Esophagus muscularis mucosa (tissue), 4 donors: ENCODE measurements around the gene ANP32B. TPM values are rescaled to one million over a fixed set of nuclear protein-coding genes. Genes with fewer than 3 reads are reported as not detected.
"Not testable (repeated sequence)": the region's sequence is repeated elsewhere in the genome, so short reads cannot be mapped to it uniquely, and the experiment has no call there.

Experiments used
- DNase-seq: peaks from one replicate; pipeline ENCODE4 v3.0.0-alpha.2; 2017; ENCODE audit errors: extremely low spot score
- H3K27ac ChIP-seq, 4 donors: fragments of 200-600 bp; sonication (generic); replicated peaks in 1 of 4; 1 replicate in 3 of 4; 2 replicates in 1 of 4; pipeline ENCODE4 v1.5.1; 2016 to 2019; ENCODE audit warnings: mild to moderate bottlenecking in 1 of 4
- H3K27me3 ChIP-seq, 4 donors: fragments of 200-600 bp; sonication (generic); one replicate each; pipeline versions ENCODE4 v1.5.1 to v1.6.0; 2016 to 2019
- H3K36me3 ChIP-seq, 4 donors: fragments of 200-600 bp; sonication (generic); one replicate each; pipeline ENCODE4 v1.5.1; 2016 to 2019
- H3K4me1 ChIP-seq, 4 donors: fragments of 200-600 bp; sonication (generic); one replicate each; pipeline ENCODE4 v1.5.1; 2016 to 2019
- H3K4me3 ChIP-seq, 4 donors: fragments of 200-600 bp; sonication (generic); 1 replicate in 2 of 4; 2 replicates in 2 of 4; pipeline ENCODE4 v1.5.1; 2016 to 2019; ENCODE audit warnings: mild to moderate bottlenecking in 4 of 4, moderate library complexity in 1 of 4
- H3K9me3 ChIP-seq, 4 donors: fragments of 200-600 bp; sonication (generic); 1 replicate in 3 of 4; 2 replicates in 1 of 4; pipeline ENCODE4 v1.5.1; 2016 to 2019
- CTCF ChIP-seq, 3 experiments: fragments of 200-600 bp in 2 of 3; fragments of 450-650 bp in 1 of 3; sonication (generic) in 2 of 3; IDR thresholded peaks; one replicate each; pipeline ENCODE4 v1.5.1; 2017 to 2019; ENCODE audit warnings: antibody characterized with exemption in 3 of 3, mild to moderate bottlenecking in 2 of 3, moderate library complexity in 1 of 3
- EP300 ChIP-seq: sonication (generic); formaldehyde crosslinking; IDR thresholded peaks from one replicate; pipeline ENCODE4 v1.6.1; 2017; ENCODE audit warnings: antibody characterized with exemption
- POLR2A ChIP-seq: fragments of 450-650 bp; IDR thresholded peaks from one replicate; pipeline ENCODE4 v1.6.1; 2017; ENCODE audit warnings: antibody characterized with exemption, moderate library complexity, mild to moderate bottlenecking, low read depth
- POLR2AphosphoS5 ChIP-seq, 2 donors: sonication (generic); formaldehyde crosslinking; IDR thresholded peaks; one replicate each; pipeline ENCODE4 v1.6.1; 2017; ENCODE audit warnings: antibody characterized with exemption in 2 of 2
- WGBS: methylation state at CpG from one replicate; pipeline ENCODE4 v1.1.5; 2018; 5-methylcytosine and 5-hydroxymethylcytosine counted together
- intact Hi-C: fragments of 100-400 bp; cut with DNase I; formaldehyde crosslinking; loops from one replicate; pipeline ENCODE4 v1.15.1; 2023
- total RNA-seq, 4 donors: library from RNA; depleted of rRNA; stranded (reverse); fragments of >200 nt; gene quantifications; one replicate each; pipeline versions ENCODE4 v1.1.0 to v1.2.1, GENCODE V29; 2016

ANP32B gene
- total RNA-seq, 4 donors from 2014 or later = 30.2 to 52.7 (median 39.9) TPM

- TF ChIP-seq POLR2AphosphoS5 (IDR thresholded peaks at IDR 0.05) (no peak), EP300 (no peak), CTCF (IDR thresholded peaks at IDR 0.05) (no peak), POLR2A (no peak)
Measured at GRCh38 chr9:97940233-97940632, 42.9 kb upstream of the ANP32B start.

GRCh38 chr9:97940741-97941140, 42.4 kb upstream of the ANP32B start:
- H3K27ac ChIP-seq = no peak overlapping the region
- peaks cover 0 to 13% (median 0%) of the 10 kb centered on the region in 4 donors for H3K27me3 ChIP-seq
- WGBS = 65% methylated on average over 3 of the region's 3 CpGs
- no peak overlapping the region for H3K4me3 ChIP-seq
- intact Hi-C loops = no loop called here
- no peak for TF ChIP-seq CTCF (IDR thresholded peaks at IDR 0.05)
- TF ChIP-seq POLR2AphosphoS5 (IDR thresholded peaks at IDR 0.05) = no peak
- TF ChIP-seq POLR2A = no peak
- no peak for TF ChIP-seq EP300
- H3K4me1 ChIP-seq = no peaks in the 10 kb centered on the region
- DNase-seq = no peak
- H3K9me3 ChIP-seq = no peaks in the 10 kb centered on the region
- no peaks in the 10 kb centered on the region for H3K36me3 ChIP-seq

More at GRCh38 chr9:97940233-97940632, 42.9 kb upstream of the ANP32B start:
- H3K27ac ChIP-seq = no peak overlapping the region
- H3K9me3 ChIP-seq = no peaks in the 10 kb centered on the region
- peaks cover 0 to 18% (median 0%) of the 10 kb centered on the region in 4 donors for H3K27me3 ChIP-seq
- H3K4me1 ChIP-seq = no peaks in the 10 kb centered on the region
- intact Hi-C loops = no loop called here
- no peak for DNase-seq
- no peak overlapping the region for H3K4me3 ChIP-seq
- H3K36me3 ChIP-seq = no peaks in the 10 kb centered on the region

- Histone ChIP-seq H3K4me1 (no peaks in the 10 kb centered on the region), H3K9me3 (no peaks in the 10 kb centered on the region), H3K4me3 (no peak overlapping the region), H3K27ac (no peak overlapping the region), H3K27me3 (peaks cover 0 to 9% (median 0%) of the 10 kb centered on the region in 4 donors), H3K36me3 (no peaks in the 10 kb centered on the region)
- intact Hi-C loops = no loop called here
- 94% methylated on average over 1 of the region's 1 CpG for WGBS
- no peak for TF ChIP-seq CTCF (IDR thresholded peaks at IDR 0.05)
- no peak for DNase-seq
Measured at GRCh38 chr9:97941323-97941722, 41.8 kb upstream of the ANP32B start.

GRCh38 chr9:97943308-97943855, 39.8 kb upstream of the ANP32B start:
- Histone ChIP-seq H3K27ac (no peak overlapping the region), H3K36me3 (no peaks in the 10 kb centered on the region), H3K4me3 (no peak overlapping the region), H3K9me3 (no peaks in the 10 kb centered on the region), H3K4me1 (no peaks in the 10 kb centered on the region), H3K27me3 (peaks cover 0 to under 1% (median 0%) of the 10 kb centered on the region in 4 donors)
- intact Hi-C loops = no loop called here
- DNase-seq = no peak
- no peak for TF ChIP-seq POLR2A
- no peak for TF ChIP-seq CTCF (IDR thresholded peaks at IDR 0.05)
- no peak for TF ChIP-seq EP300
- TF ChIP-seq POLR2AphosphoS5 (IDR thresholded peaks at IDR 0.05) = no peak

GRCh38 chr9:97944612-97945011, 38.5 kb upstream of the ANP32B start:
- H3K27ac ChIP-seq = no peak overlapping the region
- peaks cover 0 to 1% (median 0%) of the 10 kb centered on the region in 4 donors for H3K27me3 ChIP-seq
- H3K36me3 ChIP-seq = no peaks in the 10 kb centered on the region
- H3K4me1 ChIP-seq = no peaks in the 10 kb centered on the region
- TF ChIP-seq POLR2A = no peak
- no peak for TF ChIP-seq EP300
- no peak for TF ChIP-seq CTCF (IDR thresholded peaks at IDR 0.05)
- no peak for TF ChIP-seq POLR2AphosphoS5 (IDR thresholded peaks at IDR 0.05)
- intact Hi-C loops = no loop called here
- WGBS = 78% methylated on average over 3 of the region's 3 CpGs
- H3K4me3 ChIP-seq = no peak overlapping the region
- no peaks in the 10 kb centered on the region for H3K9me3 ChIP-seq
- DNase-seq = no peak

- DNase-seq, H3K4me3 ChIP-seq, H3K36me3 ChIP-seq, H3K4me1 ChIP-seq, H3K27ac ChIP-seq, H3K27me3 ChIP-seq, intact Hi-C loops, H3K9me3 ChIP-seq: not testable (repeated sequence)
- 82% methylated on average over 2 of the region's 2 CpGs for WGBS
Measured at GRCh38 chr9:97945470-97945869, 37.7 kb upstream of the ANP32B start.

- H3K4me3 ChIP-seq, H3K27ac ChIP-seq, H3K4me1 ChIP-seq, H3K9me3 ChIP-seq, H3K36me3 ChIP-seq, DNase-seq, intact Hi-C loops: not testable (repeated sequence)
- 71% methylated on average over 2 of the region's 2 CpGs for WGBS
- H3K27me3 ChIP-seq = peaks cover 0 to 17% (median 0%) of the 10 kb centered on the region in 4 donors
Measured at GRCh38 chr9:97947094-97947493, 36.0 kb upstream of the ANP32B start.
